ENCODE data around the gene SLC1A1.

Gene SLC1A1

GRCh38 chr9:4547016-4547415 is 56.7 kb downstream of the SLC1A1 start:
- DNase-seq = no peak

GRCh38 chr9:4548811-4549725 is 58.8 kb downstream of the SLC1A1 start:
- no peak for DNase-seq

- no peak for DNase-seq
Observed at GRCh38 chr9:4549751-4550295, 59.6 kb downstream of the SLC1A1 start.

GRCh38 chr9:4550777-4551484 is 60.7 kb downstream of the SLC1A1 start:
- DNase-seq = no peak

GRCh38 chr9:4553951-4554381 is 63.7 kb downstream of the SLC1A1 start:
- DNase-seq = no peak

GRCh38 chr9:4555236-4555635 is 65.0 kb downstream of the SLC1A1 start:
- no peak for DNase-seq

GRCh38 chr9:4558371-4558998 is 68.2 kb downstream of the SLC1A1 start:
- no peak for DNase-seq

- DNase-seq = no peak
Observed at GRCh38 chr9:4559261-4560182, 69.3 kb downstream of the SLC1A1 start.

- no peak for DNase-seq
Observed at GRCh38 chr9:4563105-4563504, 72.8 kb downstream of the SLC1A1 start.

- DNase-seq = no peak
Observed at GRCh38 chr9:4566806-4567205, 76.5 kb downstream of the SLC1A1 start.

GRCh38 chr9:4567601-4568000 is 77.3 kb downstream of the SLC1A1 start:
- no peak for DNase-seq

GRCh38 chr9:4569101-4569500 is 78.8 kb downstream of the SLC1A1 start:
- no peak for DNase-seq

- DNase-seq = no peak
Observed at GRCh38 chr9:4572184-4572826, 82.0 kb downstream of the SLC1A1 start.

GRCh38 chr9:4573176-4573575 is 82.9 kb downstream of the SLC1A1 start:
- no peak for DNase-seq

- no peak for DNase-seq
Observed at GRCh38 chr9:4573634-4574389, 83.5 kb downstream of the SLC1A1 start.

- peak; percentile 4 for DNase-seq
Observed at GRCh38 chr9:4574657-4575243, 84.5 kb downstream of the SLC1A1 start.

GRCh38 chr9:4575997-4576396 is 85.7 kb downstream of the SLC1A1 start:
- DNase-seq = no peak

GRCh38 chr9:4576448-4576847 is 86.2 kb downstream of the SLC1A1 start:
- no peak for DNase-seq

GRCh38 chr9:4579001-4579400 is 88.7 kb downstream of the SLC1A1 start:
- DNase-seq = no peak

- no peak for DNase-seq
Observed at GRCh38 chr9:4581035-4581760, 90.9 kb downstream of the SLC1A1 start.

Measured in inflammatory macrophage treated with lipopolysaccharide for 4 hours (primary cell).